ENCODE measurements around the gene ERF.
"Not testable (repeated sequence)": the region's sequence is repeated elsewhere in the genome, so short reads cannot be mapped to it uniquely, and the experiment has no call there.

ERF gene

DNA sequence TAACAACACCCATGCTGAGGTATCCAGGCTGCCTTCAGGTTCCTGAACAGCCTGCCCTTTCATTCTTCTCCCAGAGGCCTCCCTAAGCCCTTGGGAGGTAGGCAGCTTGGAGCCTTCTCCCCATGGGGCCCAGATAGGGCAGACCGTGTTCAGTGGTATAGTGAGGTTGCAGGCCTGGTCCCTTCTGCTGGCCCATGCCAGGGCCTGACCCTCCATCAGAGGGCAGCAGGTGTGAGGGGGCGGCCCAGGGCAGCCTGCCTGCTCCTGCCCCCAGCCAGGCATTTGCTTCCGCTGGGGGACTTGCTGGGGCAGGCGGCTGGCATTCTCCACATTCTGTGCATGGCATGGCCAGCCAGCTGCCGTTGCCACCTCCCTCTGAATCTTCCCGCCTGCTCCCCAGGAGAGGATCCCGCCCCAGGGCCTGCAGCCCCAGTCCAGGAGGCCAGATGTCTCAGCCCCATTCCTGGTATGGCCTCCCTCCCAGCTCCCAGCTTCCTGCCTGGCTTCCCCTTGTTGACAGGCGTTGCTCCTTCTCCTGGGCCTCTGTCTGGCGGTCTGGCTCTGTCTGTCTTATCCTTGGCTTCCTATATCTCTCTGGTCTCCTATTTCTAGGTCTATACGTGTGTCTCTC, 23.0 kb upstream of the ERF start:
- no peak for DNase-seq (ENCODE audit: low read depth, low spot score)
- no peak overlapping the region for H3K4me3 ChIP-seq (ENCODE audit: low read length)

DNA sequence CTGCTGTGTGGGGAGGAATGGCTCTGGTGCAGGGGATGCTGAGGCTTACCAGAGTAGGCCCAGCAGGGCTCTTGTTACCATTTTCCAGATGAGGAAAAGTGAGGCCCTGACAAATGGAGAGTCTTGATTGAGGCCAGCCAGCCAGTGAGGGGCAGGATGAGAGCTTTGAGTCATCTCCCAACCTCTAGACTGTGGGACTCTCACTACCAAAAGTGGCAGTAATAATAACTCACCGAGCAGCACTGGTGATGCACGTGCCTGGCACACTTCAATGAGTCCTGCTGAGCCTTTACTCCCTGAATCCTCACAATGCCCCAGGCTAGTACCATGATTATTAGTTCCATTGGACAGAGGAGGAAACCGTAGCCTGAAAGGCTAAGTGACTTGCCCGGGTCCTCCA, 21.9 kb upstream of the ERF start:
- DNase-seq (ENCODE audit: low read depth, low spot score) = no peak
- no peak overlapping the region for H3K4me3 ChIP-seq (ENCODE audit: low read length)

DNA sequence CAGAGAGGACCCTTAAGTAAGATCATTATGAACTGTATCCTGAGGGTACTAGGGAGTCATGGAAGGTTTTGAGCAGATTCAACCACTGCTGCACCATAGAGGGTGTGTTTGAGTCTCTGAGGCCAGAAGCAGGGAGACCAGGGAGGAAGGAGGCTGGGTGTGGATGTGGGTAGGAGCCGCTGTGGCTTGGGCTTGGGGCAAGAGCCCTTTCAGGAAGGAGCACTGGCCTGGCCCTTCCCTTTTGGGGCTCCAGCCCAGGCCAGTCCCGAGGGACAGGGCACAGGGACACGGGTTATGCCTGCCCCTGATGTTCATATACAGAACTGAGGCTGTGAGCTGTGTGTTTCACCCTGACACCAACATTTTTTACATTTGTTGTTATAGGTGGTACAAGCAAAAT, 21.4 kb upstream of the ERF start:
- DNase-seq (ENCODE audit: low read depth, low spot score) = no peak

DNA sequence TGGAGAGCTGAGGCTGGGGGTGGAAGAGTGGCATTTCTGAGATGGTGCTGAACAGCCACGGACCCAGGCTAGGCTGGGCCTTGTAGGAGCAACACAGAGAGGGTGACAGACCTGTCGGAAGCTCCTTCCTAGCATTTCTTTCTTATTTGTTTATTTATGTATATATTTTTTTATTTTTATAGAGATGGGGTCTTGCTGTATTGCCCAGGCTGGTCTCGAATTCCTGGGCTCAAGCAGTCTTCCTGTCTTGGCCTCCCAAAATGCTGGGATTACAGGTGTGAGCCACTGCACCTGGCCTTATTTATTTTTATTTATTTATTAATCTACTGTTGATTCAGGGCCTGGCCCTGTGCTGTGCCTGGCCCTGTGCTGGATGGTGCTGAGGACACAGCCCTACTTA, 20.6 kb upstream of the ERF start:
- no peak for DNase-seq (ENCODE audit: low read depth, low spot score)

More for the DNA sequence above, 21.4 kb upstream of the ERF start:
- no peak overlapping the region for H3K4me3 ChIP-seq (ENCODE audit: low read length)

GRCh38 chr19:42275103-42275502, 20.2 kb upstream of the ERF start:
- H3K4me3 ChIP-seq (ENCODE audit: low read length) = no peak overlapping the region
- no peak for DNase-seq (ENCODE audit: low read depth, low spot score)

More for the DNA sequence above, 20.6 kb upstream of the ERF start:
- no peak overlapping the region for H3K4me3 ChIP-seq (ENCODE audit: low read length)

GRCh38 chr19:42274065-42274682, 19.2 kb upstream of the ERF start:
- DNase-seq (ENCODE audit: low read depth, low spot score) = no peak
- no peak overlapping the region for H3K4me3 ChIP-seq (ENCODE audit: low read length)

- H3K4me3 ChIP-seq (ENCODE audit: low read length) = no peak overlapping the region
- no peak for DNase-seq (ENCODE audit: low read depth, low spot score)
Measured at GRCh38 chr19:42273407-42274064, 18.6 kb upstream of the ERF start.

GRCh38 chr19:42272989-42273406, 18.1 kb upstream of the ERF start:
- no peak overlapping the region for H3K4me3 ChIP-seq (ENCODE audit: low read length)
- no peak for DNase-seq (ENCODE audit: low read depth, low spot score)

DNA sequence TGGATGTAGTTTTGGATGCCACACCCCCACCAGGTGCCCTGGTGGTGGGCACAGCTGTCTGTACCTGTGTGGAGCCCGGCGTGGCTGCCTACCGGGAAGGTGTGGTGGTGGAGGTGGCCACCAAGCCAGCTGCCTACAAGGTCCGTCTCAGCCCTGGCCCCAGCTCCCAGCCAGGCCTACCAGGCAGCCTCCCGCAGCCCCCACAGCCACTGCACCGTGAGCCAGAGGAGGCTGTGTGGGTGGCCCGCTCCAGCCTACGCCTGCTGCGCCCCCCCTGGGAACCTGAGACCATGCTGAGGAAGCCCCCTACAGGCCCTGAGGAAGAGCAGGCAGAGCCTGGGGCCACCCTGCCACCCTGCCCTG, 17.6 kb upstream of the ERF start:
- no peak overlapping the region for H3K4me3 ChIP-seq (ENCODE audit: low read length)
- no peak for DNase-seq (ENCODE audit: low read depth, low spot score)

DNA sequence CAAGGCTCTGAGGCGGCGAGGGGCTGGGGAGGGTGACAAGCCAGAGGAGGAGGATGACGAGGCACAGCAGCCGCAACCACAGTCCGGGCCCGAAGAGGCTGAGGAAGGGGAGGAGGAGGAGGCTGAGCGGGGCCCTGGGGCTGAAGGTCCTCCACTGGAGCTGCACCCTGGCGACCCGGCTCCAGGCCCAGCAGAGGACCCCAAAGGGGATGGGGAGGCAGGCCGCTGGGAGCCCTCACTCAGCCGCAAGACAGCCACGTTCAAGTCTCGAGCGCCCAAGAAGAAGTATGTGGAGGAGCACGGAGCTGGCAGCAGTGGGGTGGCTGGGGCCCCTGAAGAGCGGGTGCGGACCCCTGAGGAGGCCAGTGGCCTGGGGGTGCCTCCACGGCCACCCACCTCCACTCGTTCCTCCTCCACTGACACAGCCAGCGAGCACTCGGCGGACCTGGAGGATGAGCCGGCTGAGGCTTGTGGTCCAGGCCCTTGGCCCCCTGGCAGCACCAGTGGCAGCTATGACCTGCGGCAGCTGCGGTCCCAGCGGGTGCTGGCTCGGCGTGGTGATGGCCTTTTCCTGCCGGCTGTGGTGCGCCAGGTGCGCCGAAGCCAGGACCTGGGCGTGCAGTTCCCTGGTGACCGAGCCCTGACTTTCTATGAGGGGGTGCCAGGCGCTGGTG, 17.1 kb upstream of the ERF start:
- DNase-seq (ENCODE audit: low read depth, low spot score) = no peak
- H3K4me3 ChIP-seq (ENCODE audit: low read length) = no peak overlapping the region

- no peak for DNase-seq (ENCODE audit: low read depth, low spot score)
- peak overlapping the region; percentile 53 for H3K4me3 ChIP-seq (ENCODE audit: low read length)
Measured at GRCh38 chr19:42271045-42271419, 16.1 kb upstream of the ERF start.

DNA sequence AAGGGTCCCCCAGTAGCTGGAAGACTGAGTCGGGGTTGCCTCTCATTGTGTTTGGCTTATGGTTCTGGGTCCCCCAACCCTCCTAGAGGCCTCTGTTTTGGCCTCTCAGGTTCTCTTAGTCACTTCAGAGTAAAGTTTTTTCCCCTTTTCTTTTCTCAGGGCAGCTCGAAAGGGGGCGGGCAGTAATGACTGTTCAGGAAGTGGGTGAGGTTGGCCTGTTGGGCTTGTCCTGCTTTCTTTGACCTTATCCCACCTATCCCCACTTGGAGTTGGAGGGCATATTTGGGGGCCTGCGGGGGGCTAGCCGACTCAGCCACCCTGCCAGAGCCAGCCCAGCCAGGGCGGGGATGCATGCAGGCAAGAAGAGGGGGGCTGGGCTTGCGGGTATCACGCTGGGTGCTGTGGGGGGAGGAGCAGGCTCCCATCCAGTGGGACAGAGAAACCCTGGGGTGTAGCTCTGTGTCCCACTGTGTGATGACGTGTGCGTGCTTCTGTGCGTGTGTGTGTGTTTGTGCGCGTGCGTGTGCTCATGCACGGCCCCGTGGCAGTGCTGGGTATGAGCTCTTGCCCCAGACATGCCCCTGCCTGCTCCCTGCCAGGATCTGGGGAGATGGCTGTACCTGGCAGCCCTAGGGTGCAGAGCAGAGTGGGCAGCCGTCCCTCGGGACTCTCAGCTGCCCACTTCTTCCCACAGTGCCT, 15.6 kb upstream of the ERF start:
- no peak for DNase-seq (ENCODE audit: low read depth, low spot score)

GRCh38 chr19:42269478-42270345, 14.8 kb upstream of the ERF start:
- H3K4me3 ChIP-seq (ENCODE audit: low read length) = peak overlapping the region; percentile 53
- no peak for DNase-seq (ENCODE audit: low read depth, low spot score)

More for the DNA sequence above, 15.6 kb upstream of the ERF start:
- H3K4me3 ChIP-seq (ENCODE audit: low read length) = peak overlapping the region; percentile 53

- H3K4me3 ChIP-seq (ENCODE audit: low read length) = peak within 1 kb of the TSS; percentile 53
- peak; percentile 100 for DNase-seq (ENCODE audit: low read depth, low spot score)
Measured at GRCh38 chr19:42268704-42269477, 14.0 kb upstream of the ERF start, which contains the start of gene CIC. Gene CIC, plus strand, starts transcription at chr19:42269252. Its CDS starts 2,532 bp downstream, at chr19:42271784.

- peak; percentile 100 for DNase-seq (ENCODE audit: low read depth, low spot score)
- peak overlapping the region; percentile 53 for H3K4me3 ChIP-seq (ENCODE audit: low read length)
Measured at GRCh38 chr19:42268142-42268703, 13.3 kb upstream of the ERF start.

DNA sequence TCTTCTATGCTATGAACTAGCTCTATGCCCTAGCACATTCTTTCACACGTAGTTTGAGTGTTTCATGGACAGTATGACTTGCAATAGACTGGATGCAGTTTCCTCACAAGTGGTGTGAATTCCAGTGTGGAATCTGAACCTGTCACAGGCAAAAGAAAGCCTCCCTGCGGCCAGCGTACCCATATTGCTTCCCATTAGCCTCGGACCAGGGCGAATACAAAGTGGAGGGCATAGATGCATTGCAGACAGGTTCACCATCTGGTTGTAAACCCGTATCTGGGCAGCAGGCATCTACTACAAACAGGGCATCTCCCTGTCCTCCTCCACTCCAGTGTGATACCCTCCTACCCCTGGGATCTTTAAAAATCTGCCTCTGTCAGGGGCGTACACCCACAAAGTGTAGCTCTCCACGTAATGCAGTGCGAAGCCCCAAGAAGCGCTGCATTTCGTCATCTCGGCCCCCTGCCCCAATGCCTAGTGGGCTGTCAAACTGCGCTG, 12.8 kb upstream of the ERF start:
- no peak for DNase-seq (ENCODE audit: low read depth, low spot score)
- peak overlapping the region; percentile 53 for H3K4me3 ChIP-seq (ENCODE audit: low read length)

GRCh38 chr19:42266928-42267603, 12.1 kb upstream of the ERF start:
- H3K4me3 ChIP-seq (ENCODE audit: low read length); DNase-seq (ENCODE audit: low read depth, low spot score): not testable (repeated sequence)
